ENCODE measurements around the gene TGOLN2.

TGOLN2 gene

GRCh38 chr2:85310330-85310729 is 17.5 kb downstream of the TGOLN2 start:
- H3K4me3 ChIP-seq (ENCODE audit: low read depth, low read length), result no peak overlapping the region
- no peak for TF ChIP-seq CTCF (IDR thresholded peaks at IDR 0.05; ENCODE audit: borderline replicate concordance, insufficient read depth, low read depth, low read length)

GRCh38 chr2:85309699-85310321 is 18.0 kb downstream of the TGOLN2 start:
- no peak overlapping the region for H3K4me3 ChIP-seq (ENCODE audit: low read depth, low read length)
- no peak for TF ChIP-seq CTCF (IDR thresholded peaks at IDR 0.05; ENCODE audit: borderline replicate concordance, insufficient read depth, low read depth, low read length)

GRCh38 chr2:85308896-85309555 is 18.8 kb downstream of the TGOLN2 start:
- no peak for TF ChIP-seq CTCF (IDR thresholded peaks at IDR 0.05; ENCODE audit: borderline replicate concordance, insufficient read depth, low read depth, low read length)
- no peak overlapping the region for H3K4me3 ChIP-seq (ENCODE audit: low read depth, low read length)

- H3K4me3 ChIP-seq (ENCODE audit: low read depth, low read length), result no peak overlapping the region
- TF ChIP-seq CTCF (IDR thresholded peaks at IDR 0.05; ENCODE audit: borderline replicate concordance, insufficient read depth, low read depth, low read length), result no peak
Measured at GRCh38 chr2:85308201-85308600, 19.6 kb downstream of the TGOLN2 start.

GRCh38 chr2:85307527-85307897 is 20.3 kb downstream of the TGOLN2 start:
- TF ChIP-seq CTCF (IDR thresholded peaks at IDR 0.05; ENCODE audit: borderline replicate concordance, insufficient read depth, low read depth, low read length), result no peak
- H3K4me3 ChIP-seq (ENCODE audit: low read depth, low read length), result no peak overlapping the region

- no peak overlapping the region for H3K4me3 ChIP-seq (ENCODE audit: low read depth, low read length)
- TF ChIP-seq CTCF (IDR thresholded peaks at IDR 0.05; ENCODE audit: borderline replicate concordance, insufficient read depth, low read depth, low read length), result no peak
Measured at GRCh38 chr2:85303780-85304531, 23.8 kb downstream of the TGOLN2 start.
